ENCODE results near the gene LPCAT2. TPM values are rescaled to one million over a fixed set of nuclear protein-coding genes. Genes with fewer than 3 reads are reported as not detected.

LPCAT2 gene
- total RNA-seq, 4 donors from 2014 or later: 12.1 to 19.7 (median 18.1) TPM

- 98% methylated on average over 3 of the region's 3 CpGs for WGBS
- Histone ChIP-seq H3K4me3 (no peak overlapping the region), H3K9me3 (no peaks in the 10 kb centered on the region), H3K4me1 (peaks cover 48% of the 10 kb centered on the region), H3K27ac (peak overlapping the region; percentile 95), H3K36me3 (peaks cover 4% of the 10 kb centered on the region), H3K27me3 (peaks cover 17% of the 10 kb centered on the region)
- no peak for TF ChIP-seq POLR2A (IDR thresholded peaks at IDR 0.05)
- no peak for TF ChIP-seq POLR2AphosphoS5 (IDR thresholded peaks at IDR 0.05)
- TF ChIP-seq EP300 (IDR thresholded peaks at IDR 0.05): no peak
- TF ChIP-seq, protein P1, sequence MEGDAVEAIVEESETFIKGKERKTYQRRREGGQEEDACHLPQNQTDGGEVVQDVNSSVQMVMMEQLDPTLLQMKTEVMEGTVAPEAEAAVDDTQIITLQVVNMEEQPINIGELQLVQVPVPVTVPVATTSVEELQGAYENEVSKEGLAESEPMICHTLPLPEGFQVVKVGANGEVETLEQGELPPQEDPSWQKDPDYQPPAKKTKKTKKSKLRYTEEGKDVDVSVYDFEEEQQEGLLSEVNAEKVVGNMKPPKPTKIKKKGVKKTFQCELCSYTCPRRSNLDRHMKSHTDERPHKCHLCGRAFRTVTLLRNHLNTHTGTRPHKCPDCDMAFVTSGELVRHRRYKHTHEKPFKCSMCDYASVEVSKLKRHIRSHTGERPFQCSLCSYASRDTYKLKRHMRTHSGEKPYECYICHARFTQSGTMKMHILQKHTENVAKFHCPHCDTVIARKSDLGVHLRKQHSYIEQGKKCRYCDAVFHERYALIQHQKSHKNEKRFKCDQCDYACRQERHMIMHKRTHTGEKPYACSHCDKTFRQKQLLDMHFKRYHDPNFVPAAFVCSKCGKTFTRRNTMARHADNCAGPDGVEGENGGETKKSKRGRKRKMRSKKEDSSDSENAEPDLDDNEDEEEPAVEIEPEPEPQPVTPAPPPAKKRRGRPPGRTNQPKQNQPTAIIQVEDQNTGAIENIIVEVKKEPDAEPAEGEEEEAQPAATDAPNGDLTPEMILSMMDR (IDR thresholded peaks at IDR 0.05): no peak
- no peak for DNase-seq (ENCODE audit: low spot score in 2 of 2)
Observed at GRCh38 chr16:55477736-55478135, 31.1 kb upstream of the LPCAT2 start.

- H3K36me3 ChIP-seq: peaks cover 14% of the 10 kb centered on the region
- peak; percentile 89 to 91 for DNase-seq (ENCODE audit: low spot score in 2 of 2)
- peak within 1 kb of the TSS; percentile 72 for H3K4me3 ChIP-seq
- peak within 1 kb of the TSS; percentile 95 for H3K27ac ChIP-seq
- H3K27me3 ChIP-seq: peaks cover 17% of the 10 kb centered on the region
- peaks cover 55% of the 10 kb centered on the region for H3K4me1 ChIP-seq
- H3K9me3 ChIP-seq: no peaks in the 10 kb centered on the region
- peak in 1 of 2 donors; percentile 29 for TF ChIP-seq POLR2A (IDR thresholded peaks at IDR 0.05)
- TF ChIP-seq EP300 (IDR thresholded peaks at IDR 0.05): no peak
- 16% methylated on average over 24 of the region's 46 CpGs for WGBS
Observed at GRCh38 chr16:55478827-55479429, 29.9 kb upstream of the LPCAT2 start, which contains the start of gene MMP2. TSS of gene MMP2 (plus strand) at chr16:55479198. CDS start at chr16:55479480, 282 bp downstream.

GRCh38 chr16:55479430-55480140 is 29.3 kb upstream of the LPCAT2 start:
- 2% methylated on average over 15 of the region's 41 CpGs for WGBS
- no peak for DNase-seq (ENCODE audit: low spot score in 2 of 2)

GRCh38 chr16:55480228-55480655 is 28.6 kb upstream of the LPCAT2 start:
- H3K4me3 ChIP-seq: peak overlapping the region; percentile 72

More at GRCh38 chr16:55479430-55480140, 29.3 kb upstream of the LPCAT2 start:
- peak overlapping the region; percentile 95 for H3K27ac ChIP-seq
- peak overlapping the region; percentile 72 for H3K4me3 ChIP-seq
- TF ChIP-seq POLR2AphosphoS5 (IDR thresholded peaks at IDR 0.05) (no peak), EP300 (IDR thresholded peaks at IDR 0.05) (no peak), POLR2A (IDR thresholded peaks at IDR 0.05) (no peak)
- TF ChIP-seq, protein P1 (IDR thresholded peaks at IDR 0.05): no peak
- H3K36me3 ChIP-seq: peaks cover 16% of the 10 kb centered on the region
- peaks cover 55% of the 10 kb centered on the region for H3K4me1 ChIP-seq
- H3K9me3 ChIP-seq: no peaks in the 10 kb centered on the region
- peaks cover 17% of the 10 kb centered on the region for H3K27me3 ChIP-seq

DNA sequence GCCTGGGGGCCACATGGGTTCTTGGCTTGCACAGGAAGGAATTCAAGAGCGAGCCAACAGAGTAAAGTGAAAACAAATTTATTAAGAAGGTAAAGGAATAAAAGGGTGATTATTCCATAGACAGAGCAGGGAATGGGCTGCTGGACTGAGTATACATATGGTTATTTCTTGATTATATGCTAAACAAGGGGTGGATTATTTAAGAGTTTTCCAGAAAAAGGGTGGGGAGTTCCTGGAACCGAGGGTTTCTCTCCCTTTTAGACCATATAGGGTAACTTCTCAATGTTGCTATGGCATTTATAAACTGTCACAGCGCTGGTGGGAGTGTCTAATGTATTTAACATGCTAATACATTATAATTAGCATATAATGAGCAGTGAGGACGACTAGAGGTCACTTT is 27.8 kb upstream of the LPCAT2 start:
- H3K4me3 ChIP-seq: peak overlapping the region; percentile 72
- 67% methylated on average over 4 of the region's 4 CpGs for WGBS
- H3K4me1 ChIP-seq: peaks cover 59% of the 10 kb centered on the region
- H3K27me3 ChIP-seq: peaks cover 17% of the 10 kb centered on the region
- no peak for TF ChIP-seq EP300 (IDR thresholded peaks at IDR 0.05)
- no peak for TF ChIP-seq POLR2AphosphoS5 (IDR thresholded peaks at IDR 0.05)
- TF ChIP-seq, protein P1 (IDR thresholded peaks at IDR 0.05): no peak
- no peak for TF ChIP-seq POLR2A (IDR thresholded peaks at IDR 0.05)
- no peaks in the 10 kb centered on the region for H3K9me3 ChIP-seq
- DNase-seq (ENCODE audit: low spot score in 2 of 2): peak in 1 of 2 donors; percentile 10
- peaks cover 25% of the 10 kb centered on the region for H3K36me3 ChIP-seq
- peak overlapping the region; percentile 95 for H3K27ac ChIP-seq

More at GRCh38 chr16:55480228-55480655, 28.6 kb upstream of the LPCAT2 start:
- WGBS: 9% methylated on average over 17 of the region's 25 CpGs
- DNase-seq (ENCODE audit: low spot score in 2 of 2): peak; percentile 90 to 93
- peak overlapping the region; percentile 95 for H3K27ac ChIP-seq
- H3K27me3 ChIP-seq: peaks cover 17% of the 10 kb centered on the region
- H3K4me1 ChIP-seq: peaks cover 59% of the 10 kb centered on the region
- peaks cover 19% of the 10 kb centered on the region for H3K36me3 ChIP-seq
- no peaks in the 10 kb centered on the region for H3K9me3 ChIP-seq
- TF ChIP-seq, protein P1 (IDR thresholded peaks at IDR 0.05): no peak
- peak in 2 of 3 donors; percentile 47 to 55 for TF ChIP-seq POLR2AphosphoS5 (IDR thresholded peaks at IDR 0.05)
- peak in 1 of 2 donors; percentile 64 for TF ChIP-seq POLR2A (IDR thresholded peaks at IDR 0.05)
